ENCODE measurements around the gene PALD1. TPM values are rescaled to one million over a fixed set of nuclear protein-coding genes. Genes with fewer than 3 reads are reported as not detected.
"Not testable (repeated sequence)": the region's sequence is repeated elsewhere in the genome, so short reads cannot be mapped to it uniquely, and the experiment has no call there.

The PALD1 gene
- total RNA-seq, 1 donor from 2014 or later: 197 TPM

GRCh38 chr10:70568781-70569495 lies 90.4 kb downstream of the PALD1 start:
- no peak for DNase-seq (ENCODE audit: extremely low read depth, low read depth, low spot score)

DNA sequence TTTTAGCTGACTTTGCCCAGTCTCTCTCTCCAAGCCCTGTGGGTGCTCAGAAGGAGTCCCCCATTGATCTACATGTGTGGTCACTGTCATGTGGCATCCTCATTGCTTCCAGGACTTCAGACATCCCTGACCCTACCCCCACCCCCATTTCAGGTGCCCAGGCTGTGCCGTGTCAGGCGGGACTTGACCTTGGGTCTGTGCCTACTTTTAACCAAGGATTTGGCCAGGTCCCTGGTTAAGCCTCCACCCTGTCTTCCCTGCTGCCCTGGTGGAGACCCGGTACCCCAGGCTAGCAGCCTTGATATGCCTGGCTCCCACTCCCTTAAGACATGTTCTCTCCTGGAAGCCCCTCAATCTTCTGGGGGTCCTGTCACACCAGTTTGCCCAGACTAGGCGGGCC lies 92.7 kb downstream of the PALD1 start:
- no peak for DNase-seq (ENCODE audit: extremely low read depth, low read depth, low spot score)

DNA sequence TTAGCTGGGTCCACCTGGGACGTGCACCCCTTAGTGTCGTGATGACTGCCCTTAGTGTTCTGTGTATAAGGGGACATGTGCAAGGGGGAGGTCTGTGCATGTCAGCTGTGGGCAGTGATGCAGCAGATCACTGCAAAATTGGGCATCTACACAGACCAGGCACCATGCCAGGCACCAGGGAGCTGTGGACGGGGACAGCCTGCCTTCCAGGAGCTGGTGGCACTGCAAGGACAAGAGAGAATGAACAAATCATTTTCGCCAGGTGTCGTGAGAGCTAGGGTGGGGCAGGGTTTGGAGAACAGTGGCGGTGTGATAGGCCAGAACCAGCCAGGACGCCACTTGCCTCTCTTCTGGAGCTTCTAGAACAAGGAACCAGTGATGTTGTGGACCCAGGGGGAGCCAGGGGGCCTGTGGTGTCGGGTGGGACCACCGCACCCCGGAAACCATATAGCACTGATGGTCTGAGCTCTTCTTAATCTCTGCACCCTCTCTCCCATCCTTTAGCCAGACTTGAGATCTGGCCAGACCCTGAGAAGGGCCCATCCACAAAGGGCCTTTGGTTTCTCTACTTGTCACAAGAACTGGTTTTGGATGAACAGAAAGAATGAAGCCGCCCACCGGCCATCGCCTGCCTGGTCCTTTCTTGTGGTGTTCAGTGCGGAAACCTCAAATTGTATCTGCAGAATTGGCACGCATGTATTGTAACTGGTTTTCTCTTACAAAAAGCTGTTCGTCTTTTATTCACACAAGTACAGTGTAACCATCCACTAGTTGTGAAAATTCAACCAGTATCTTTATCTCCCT lies 93.3 kb downstream of the PALD1 start:
- DNase-seq (ENCODE audit: extremely low read depth, low read depth, low spot score): no peak

DNA sequence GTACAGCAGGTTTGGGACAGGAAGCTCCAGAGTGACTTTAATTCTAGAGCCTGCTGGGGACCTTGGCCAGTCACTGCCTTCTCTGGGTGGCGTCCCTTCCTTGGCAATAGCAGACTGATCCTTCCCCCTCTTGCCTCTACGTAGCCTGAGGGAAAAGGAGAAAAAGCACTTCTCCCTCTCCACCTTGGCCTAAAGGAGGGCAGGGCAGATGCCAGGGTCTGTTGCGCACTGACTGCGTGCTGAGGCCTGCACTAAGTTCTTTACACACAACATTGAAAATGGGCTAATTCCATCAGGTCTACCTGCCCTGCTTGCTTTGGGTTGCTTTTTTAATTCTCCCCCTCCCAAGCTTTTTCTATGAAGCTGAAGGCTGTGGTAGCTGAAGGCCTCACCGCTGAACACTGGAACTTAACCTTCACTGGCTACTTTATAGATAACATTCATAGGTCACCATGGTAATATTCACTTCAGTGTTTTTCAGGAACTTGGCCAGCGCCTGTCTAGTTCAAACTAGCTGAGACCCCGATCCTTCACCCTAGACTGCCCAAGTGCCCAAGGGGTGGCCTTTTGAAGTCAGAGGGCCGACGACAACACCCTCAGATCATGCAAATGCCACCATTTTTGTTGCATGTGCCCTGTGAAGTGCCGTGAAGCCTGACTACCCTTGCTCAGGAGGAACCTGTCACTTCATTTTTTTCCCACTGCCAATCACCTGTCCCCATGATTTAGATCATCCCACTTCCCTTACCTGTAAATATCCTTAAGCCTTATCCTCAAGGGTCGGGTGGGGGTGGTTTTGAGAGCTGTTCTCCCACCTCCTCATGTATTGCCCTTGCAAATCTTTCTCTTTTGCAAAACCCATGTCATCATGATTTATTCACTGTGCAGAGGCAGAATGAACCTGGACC lies 95.3 kb downstream of the PALD1 start:
- DNase-seq (ENCODE audit: extremely low read depth, low read depth, low spot score): no peak

GRCh38 chr10:70575486-70575873 lies 96.9 kb downstream of the PALD1 start:
- DNase-seq (ENCODE audit: extremely low read depth, low read depth, low spot score): no peak

- DNase-seq (ENCODE audit: extremely low read depth, low read depth, low spot score): no peak
These were observed 97.6 kb downstream of the PALD1 start for GRCh38 chr10:70575874-70576802.

DNA sequence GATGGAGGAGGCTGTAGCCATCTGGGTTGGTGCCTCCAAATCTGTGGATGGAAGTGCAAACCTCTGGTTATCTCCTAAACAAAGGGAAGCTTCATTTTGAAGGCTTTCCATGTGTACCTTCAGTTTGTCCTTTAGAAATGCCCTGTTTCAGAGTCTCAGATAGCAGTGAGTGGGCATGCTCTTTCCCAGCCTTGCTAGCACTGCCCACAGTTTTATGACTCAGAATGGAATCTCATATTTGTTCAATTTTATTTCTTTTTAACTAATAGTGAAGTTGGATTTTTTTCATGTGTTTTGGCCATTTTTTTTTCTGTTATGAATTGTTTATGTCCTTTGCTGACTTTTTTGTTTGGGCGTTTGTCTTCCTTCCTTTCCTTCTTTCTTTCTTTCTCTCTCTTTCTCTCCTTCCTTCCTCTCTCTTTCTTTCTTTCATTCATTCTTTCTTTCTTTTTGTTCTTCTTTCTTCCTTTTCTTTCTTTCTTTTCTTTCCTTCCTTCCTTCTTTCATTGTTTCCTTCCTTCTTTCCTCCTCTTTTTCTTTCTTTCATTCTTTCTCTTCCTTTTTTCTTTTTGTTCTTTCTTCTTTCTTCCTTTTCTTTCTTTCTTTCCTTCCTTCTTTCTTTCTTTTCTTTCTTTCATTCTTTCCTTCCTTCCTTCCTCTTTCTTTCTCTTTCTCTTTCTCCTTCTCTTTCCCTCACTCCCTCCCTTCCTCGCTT lies 98.4 kb downstream of the PALD1 start:
- DNase-seq (ENCODE audit: extremely low read depth, low read depth, low spot score): no peak

DNA sequence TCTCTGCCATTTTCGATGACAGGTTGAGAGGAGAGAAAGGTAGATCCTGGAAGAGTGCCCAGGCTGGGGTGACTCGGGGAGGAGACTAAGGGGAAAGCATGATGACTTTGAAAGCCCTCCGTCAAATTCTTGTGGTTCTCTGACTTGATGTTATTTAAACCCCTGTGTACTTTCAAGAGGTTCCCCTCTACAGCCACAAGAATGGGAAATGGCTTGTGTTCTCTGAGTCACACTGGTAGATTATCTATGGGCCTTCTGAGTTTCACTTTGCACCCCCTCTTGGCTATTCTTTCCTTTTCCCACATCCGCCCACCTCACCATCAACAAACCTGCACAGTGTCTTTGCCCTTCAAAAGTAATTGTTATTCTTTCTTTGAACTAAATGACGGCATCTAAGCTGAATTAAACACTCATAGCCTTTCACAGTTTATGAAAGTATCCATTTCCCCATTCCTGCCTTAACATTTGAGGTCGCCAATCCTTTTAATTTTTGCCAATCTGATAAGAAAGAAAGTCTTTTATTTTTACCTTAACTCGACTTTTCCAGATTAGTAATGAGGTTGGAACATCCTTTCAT lies 99.9 kb downstream of the PALD1 start:
- no peak for DNase-seq (ENCODE audit: extremely low read depth, low read depth, low spot score)

DNA sequence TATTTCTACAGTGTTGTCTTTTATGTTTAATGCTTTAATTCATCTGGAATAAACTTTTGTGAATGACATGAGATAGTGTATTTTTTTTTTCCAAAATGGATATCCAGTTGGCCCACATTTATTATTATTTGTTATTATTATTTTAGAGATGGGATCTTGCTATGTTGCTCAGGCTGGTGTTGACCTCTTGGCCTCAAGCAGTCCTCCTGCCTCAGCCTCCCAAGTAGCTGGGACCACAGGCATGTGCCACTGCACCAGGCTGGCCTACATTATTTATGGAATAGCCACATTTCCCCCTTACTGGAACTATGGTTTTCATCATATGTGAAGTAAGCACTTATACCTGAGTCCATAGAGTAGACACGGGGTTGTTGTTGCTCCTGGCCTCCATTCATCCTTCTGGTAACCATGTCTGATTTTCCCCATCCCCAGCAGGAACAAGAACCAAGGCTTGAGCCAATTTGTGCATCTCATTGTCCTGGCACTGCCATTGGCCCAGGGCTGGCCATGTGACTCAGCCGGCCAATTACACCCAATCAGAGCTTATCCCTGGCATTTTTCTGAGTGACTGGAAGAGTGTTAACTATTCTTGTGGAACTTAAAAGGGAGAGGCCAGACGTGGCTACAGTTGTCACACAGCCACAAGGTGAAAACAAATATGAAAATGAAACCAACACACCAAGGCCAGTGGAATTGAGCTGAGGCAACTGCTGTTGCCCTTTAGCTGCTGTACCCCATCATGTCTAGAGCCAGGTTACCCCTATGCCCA lies 100.9 kb downstream of the PALD1 start:
- no peak for DNase-seq (ENCODE audit: extremely low read depth, low read depth, low spot score)

DNA sequence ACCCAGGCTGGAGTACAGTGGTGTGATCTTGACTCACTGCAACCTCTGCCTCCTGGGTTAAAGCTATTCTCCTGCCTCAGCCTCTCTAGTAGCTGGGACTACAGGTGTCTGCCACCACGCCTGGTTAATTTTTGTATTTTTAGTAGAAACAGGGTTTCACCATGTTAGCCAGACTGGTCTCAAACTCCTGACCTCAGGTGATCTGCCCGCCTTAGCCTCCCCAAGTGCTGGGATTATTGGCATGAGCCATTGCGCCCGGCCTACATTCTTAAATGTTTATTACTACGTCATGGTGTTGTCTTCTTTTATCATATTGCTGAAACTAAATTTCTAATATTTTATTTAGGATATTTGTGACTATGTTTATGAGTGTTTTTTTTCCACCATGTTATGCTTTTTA lies 102.6 kb downstream of the PALD1 start:
- DNase-seq (ENCODE audit: extremely low read depth, low read depth, low spot score): not testable (repeated sequence)

GRCh38 chr10:70582793-70583668 lies 104.5 kb downstream of the PALD1 start:
- no peak for DNase-seq (ENCODE audit: extremely low read depth, low read depth, low spot score)

DNA sequence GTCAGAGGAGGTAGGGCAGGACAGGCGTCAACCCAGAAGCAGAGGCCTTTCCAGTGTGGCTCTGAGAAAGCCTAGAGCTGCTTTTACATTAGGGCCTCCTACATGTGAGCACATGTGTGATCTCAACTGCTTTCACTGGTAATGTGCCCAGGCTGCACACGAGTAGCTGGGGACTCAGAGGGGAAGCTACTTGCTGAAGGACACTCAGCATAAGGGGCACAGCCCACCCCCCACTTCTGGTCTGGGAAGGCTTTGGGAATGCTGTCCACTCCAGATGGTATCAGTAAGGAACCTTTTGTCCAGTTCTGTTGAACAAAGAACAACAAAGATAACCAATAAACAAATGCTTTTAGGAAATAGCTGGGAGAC lies 105.1 kb downstream of the PALD1 start:
- no peak for DNase-seq (ENCODE audit: extremely low read depth, low read depth, low spot score)

- no peak for DNase-seq (ENCODE audit: extremely low read depth, low read depth, low spot score)
These were observed 105.8 kb downstream of the PALD1 start for GRCh38 chr10:70584366-70584765.

DNA sequence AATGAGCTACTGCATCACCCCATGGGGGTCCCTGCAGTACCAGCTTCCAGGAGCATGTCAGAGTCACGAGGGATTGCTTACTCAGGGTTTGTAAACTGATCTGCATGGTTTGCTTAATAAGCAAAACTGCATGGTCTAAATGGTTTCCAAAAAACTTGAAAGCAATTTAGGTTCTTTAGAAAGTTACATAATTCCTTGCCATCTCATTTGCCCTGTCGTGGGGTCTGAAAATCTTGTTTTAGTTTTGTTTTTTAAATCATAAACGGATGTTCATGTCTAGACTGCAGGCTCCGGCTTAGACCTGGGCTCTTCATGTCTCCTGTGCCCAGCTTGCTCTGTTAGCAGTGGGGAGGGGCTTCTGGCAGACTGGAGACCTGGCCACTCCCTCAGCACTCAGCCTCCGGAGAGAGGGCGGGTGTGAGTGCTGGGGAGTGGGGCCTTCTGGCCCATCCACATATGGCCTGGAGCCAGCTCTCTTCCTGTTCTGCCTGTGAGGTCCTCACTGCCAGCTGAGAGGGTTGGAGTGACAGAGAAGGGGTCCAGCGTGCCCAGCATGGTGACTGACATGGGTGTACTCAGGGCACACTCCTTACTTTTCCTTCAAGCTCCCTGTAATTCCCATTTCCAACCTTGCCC lies 106.5 kb downstream of the PALD1 start:
- DNase-seq (ENCODE audit: extremely low read depth, low read depth, low spot score): no peak

DNA sequence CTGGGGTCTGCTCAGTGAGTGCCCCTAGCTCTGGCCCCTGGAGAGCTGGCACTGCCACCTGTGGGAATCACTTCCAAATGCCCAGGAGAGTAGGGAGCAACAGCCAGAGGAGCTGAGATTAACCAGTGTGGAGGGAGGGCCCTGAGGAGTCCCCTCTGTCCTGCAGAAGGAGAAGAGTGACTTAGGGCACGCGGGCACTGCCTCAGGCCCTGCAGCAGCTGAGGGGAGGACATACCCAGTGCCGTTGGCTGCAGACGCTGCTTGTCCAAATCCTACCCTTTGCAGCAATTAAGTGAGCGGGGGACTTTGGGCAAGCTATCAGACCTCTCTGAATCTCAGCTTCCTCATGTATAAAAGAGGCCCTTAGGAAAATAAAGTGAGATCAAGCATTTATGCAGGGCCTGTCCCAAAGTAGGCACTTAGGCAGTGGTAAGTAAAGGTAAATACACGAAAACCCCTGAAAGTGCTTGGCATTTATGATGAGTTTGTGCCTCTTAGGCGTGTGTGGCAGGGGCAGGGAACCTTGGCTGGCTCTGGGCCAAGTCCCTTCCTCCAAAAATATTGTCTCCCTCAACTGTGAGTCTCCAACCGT lies 107.1 kb downstream of the PALD1 start:
- DNase-seq (ENCODE audit: extremely low read depth, low read depth, low spot score): no peak

DNA sequence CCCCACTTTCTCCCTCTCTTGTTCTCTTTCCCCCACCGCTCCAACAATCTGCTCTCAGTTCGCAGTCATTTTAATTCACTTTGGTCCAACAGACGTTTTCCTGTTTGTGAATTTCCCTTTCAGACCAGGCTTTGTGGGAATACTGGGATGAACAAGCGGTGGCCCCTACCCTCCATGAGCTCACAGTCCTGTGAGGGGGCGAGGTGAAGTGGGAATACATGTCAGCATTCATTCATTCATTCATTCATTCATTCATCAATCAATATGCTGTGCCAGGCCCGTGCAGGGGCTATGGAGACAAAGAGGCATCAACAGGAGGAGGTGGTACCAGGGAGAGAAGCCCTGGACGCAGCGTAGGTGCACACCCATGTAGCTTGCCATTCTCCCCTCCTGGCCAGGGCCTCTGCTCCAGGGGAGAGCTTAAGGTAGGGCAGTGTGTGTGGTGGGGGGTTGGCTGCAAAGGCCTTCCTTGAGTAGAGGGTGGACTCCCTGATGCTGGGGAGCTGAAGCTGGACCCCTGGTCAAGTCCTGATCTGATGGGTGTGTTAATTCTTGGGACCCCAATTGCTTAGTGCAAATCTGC lies 107.9 kb downstream of the PALD1 start:
- DNase-seq (ENCODE audit: extremely low read depth, low read depth, low spot score): no peak
